ENCODE data around the gene ACTG1. TPM values are rescaled to one million over a fixed set of nuclear protein-coding genes. Genes with fewer than 3 reads are reported as not detected.

ACTG1 gene
- total and polyA plus RNA-seq, 2 of the 13 experiments (the other 11 are each of a cell fraction or from before 2014, with no cell fraction given), result 973 to 1,138 TPM

GRCh38 chr17:81515530-81516041 is 3.0 kb upstream of the ACTG1 start (continued):
- TF ChIP-seq ZNF710 (CRISPR knock-in tag; IDR thresholded peaks at IDR 0.05; ENCODE audit: borderline replicate concordance), result peak; percentile 5; the same call in 1 of the 2 replicates
- 0 out of 2 replicates have a peak, but pooled peaks have one; percentile 18 for TF ChIP-seq ZNF773 (CRISPR knock-in tag; IDR thresholded peaks at IDR 0.05; ENCODE audit: borderline replicate concordance)
- TF ChIP-seq KDM1A (CRISPR knock-in tag; IDR thresholded peaks at IDR 0.05), result no peak
- TF ChIP-seq ZNF772 (CRISPR knock-in tag; IDR thresholded peaks at IDR 0.05), result peak; percentile 24; the same call in 1 of the 2 replicates
- 0 out of 2 replicates have a peak, but pooled peaks have one; percentile 8 for TF ChIP-seq ZNF687 (CRISPR knock-in tag; IDR thresholded peaks at IDR 0.05)
- 0 out of 2 replicates have a peak, but pooled peaks have one; percentile 20 for TF ChIP-seq YEATS2 (CRISPR knock-in tag; IDR thresholded peaks at IDR 0.05; ENCODE audit: borderline replicate concordance)
- TF ChIP-seq MIER2 (CRISPR knock-in tag; IDR thresholded peaks at IDR 0.05), result no peak
